Measurements from ENCODE around the gene ROGDI. TPM values are rescaled to one million over a fixed set of nuclear protein-coding genes. Genes with fewer than 3 reads are reported as not detected.

Gene ROGDI
- polyA plus RNA-seq, 1 of the 3 experiments (the other 2 are of a cell fraction) = 33.6 TPM

- TF ChIP-seq FOSL2 (IDR thresholded peaks at IDR 0.05; ENCODE audit: borderline replicate concordance, low read depth) = no peak
- TF ChIP-seq MEF2A (IDR thresholded peaks at IDR 0.05; ENCODE audit: borderline replicate concordance, low read depth) = no peak
- no peak for TF ChIP-seq POLR2AphosphoS5 (IDR thresholded peaks at IDR 0.05; ENCODE audit: low read depth, low read length)
- no peak for TF ChIP-seq PBX3 (IDR thresholded peaks at IDR 0.05)
- TF ChIP-seq YY1 (IDR thresholded peaks at IDR 0.05; ENCODE audit: low read depth) = no peak
- TF ChIP-seq TAF1 (IDR thresholded peaks at IDR 0.05; ENCODE audit: borderline replicate concordance, low read depth, low read length) = no peak
- TF ChIP-seq, protein P1, sequence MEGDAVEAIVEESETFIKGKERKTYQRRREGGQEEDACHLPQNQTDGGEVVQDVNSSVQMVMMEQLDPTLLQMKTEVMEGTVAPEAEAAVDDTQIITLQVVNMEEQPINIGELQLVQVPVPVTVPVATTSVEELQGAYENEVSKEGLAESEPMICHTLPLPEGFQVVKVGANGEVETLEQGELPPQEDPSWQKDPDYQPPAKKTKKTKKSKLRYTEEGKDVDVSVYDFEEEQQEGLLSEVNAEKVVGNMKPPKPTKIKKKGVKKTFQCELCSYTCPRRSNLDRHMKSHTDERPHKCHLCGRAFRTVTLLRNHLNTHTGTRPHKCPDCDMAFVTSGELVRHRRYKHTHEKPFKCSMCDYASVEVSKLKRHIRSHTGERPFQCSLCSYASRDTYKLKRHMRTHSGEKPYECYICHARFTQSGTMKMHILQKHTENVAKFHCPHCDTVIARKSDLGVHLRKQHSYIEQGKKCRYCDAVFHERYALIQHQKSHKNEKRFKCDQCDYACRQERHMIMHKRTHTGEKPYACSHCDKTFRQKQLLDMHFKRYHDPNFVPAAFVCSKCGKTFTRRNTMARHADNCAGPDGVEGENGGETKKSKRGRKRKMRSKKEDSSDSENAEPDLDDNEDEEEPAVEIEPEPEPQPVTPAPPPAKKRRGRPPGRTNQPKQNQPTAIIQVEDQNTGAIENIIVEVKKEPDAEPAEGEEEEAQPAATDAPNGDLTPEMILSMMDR (IDR thresholded peaks at IDR 0.05) = no peak
- no peak for TF ChIP-seq EZH2phosphoT487 (IDR thresholded peaks at IDR 0.05; ENCODE audit: borderline replicate concordance, low read depth)
- no peak for TF ChIP-seq TCF12 (IDR thresholded peaks at IDR 0.05)
Observed at GRCh38 chr16:4787068-4787467, 15.4 kb downstream of the ROGDI start (continued).

GRCh38 chr16:4785758-4786433 is 16.5 kb downstream of the ROGDI start:
- Histone ChIP-seq H3K9me2 (no peaks in the 10 kb centered on the region), H3K4me3 (ENCODE audit: low read depth in 2 of 2, low read length in 1 of 2) (no peak overlapping the region), H3K4me2 (no peak overlapping the region), H2AFZ (ENCODE audit: low read depth) (no peak overlapping the region), H3K27me3 (ENCODE audit: insufficient read depth) (no peaks in the 10 kb centered on the region), H3F3A (replicated peaks; ENCODE audit: insufficient read depth) (no peaks in the 10 kb centered on the region), H4K20me1 (ENCODE audit: insufficient read depth) (no peaks in the 10 kb centered on the region), H3K27ac (ENCODE audit: low read depth in 2 of 2, low read length in 1 of 2) (no peak overlapping the region), H3K9ac (no peak overlapping the region), H3K4me1 (ENCODE audit: control insufficient read depth in 1 of 2, insufficient read depth in 2 of 2, low read depth in 1 of 2, low read length in 1 of 2) (peaks cover 0 to 11% of the 10 kb centered on the region in 2 experiments; a peak in 1 of 4 replicates), H3K9me3 (no peaks in the 10 kb centered on the region), H3K79me2 (ENCODE audit: insufficient read depth) (no peaks in the 10 kb centered on the region), H3K36me3 (replicated peaks in 1 of 2; ENCODE audit: control insufficient read depth in 1 of 2, insufficient read depth in 2 of 2, low read length in 1 of 2) (no peaks in the 10 kb centered on the region)
- DNase-seq = no peak
- ChIA-PET CTCF (interaction anchor here (1.7 kb wide), 1 partner anchor 9 kb away, joined by 4 read pairs; no protein-coding TSS in a partner anchor), POLR2A (interaction anchor here (0.6 kb wide), 2 partner anchors 27 to 39 kb away, joined by 3 read pairs; no protein-coding TSS in a partner anchor)
- WGBS (ENCODE audit: low lambda C conversion rate) = 91% methylated on average over 22 of the region's 23 CpGs
- TF ChIP-seq ELF1 (IDR thresholded peaks at IDR 0.05) (no peak), CHD2 (IDR thresholded peaks at IDR 0.05; ENCODE audit: low read length, partially characterized antibody) (no peak), EP300 (IDR thresholded peaks at IDR 0.05; ENCODE audit: borderline replicate concordance in 1 of 2, low read depth in 1 of 2, low read length in 1 of 2) (no peak), TAF1 (IDR thresholded peaks at IDR 0.05; ENCODE audit: borderline replicate concordance, low read depth, low read length) (no peak), ZBTB33 (IDR thresholded peaks at IDR 0.05; ENCODE audit: borderline replicate concordance, low read depth) (no peak), PBX3 (IDR thresholded peaks at IDR 0.05) (no peak), RFX5 (IDR thresholded peaks at IDR 0.05; ENCODE audit: low read length) (no peak), FOSL2 (IDR thresholded peaks at IDR 0.05; ENCODE audit: borderline replicate concordance, low read depth) (no peak), USF2 (IDR thresholded peaks at IDR 0.05; ENCODE audit: borderline replicate concordance, low read depth, low read length) (no peak), JUND (IDR thresholded peaks at IDR 0.05) (no peak), YY1 (IDR thresholded peaks at IDR 0.05; ENCODE audit: low read depth) (no peak)
- TF ChIP-seq, protein P1 (IDR thresholded peaks at IDR 0.05) = no peak
- TF ChIP-seq, protein P2, sequence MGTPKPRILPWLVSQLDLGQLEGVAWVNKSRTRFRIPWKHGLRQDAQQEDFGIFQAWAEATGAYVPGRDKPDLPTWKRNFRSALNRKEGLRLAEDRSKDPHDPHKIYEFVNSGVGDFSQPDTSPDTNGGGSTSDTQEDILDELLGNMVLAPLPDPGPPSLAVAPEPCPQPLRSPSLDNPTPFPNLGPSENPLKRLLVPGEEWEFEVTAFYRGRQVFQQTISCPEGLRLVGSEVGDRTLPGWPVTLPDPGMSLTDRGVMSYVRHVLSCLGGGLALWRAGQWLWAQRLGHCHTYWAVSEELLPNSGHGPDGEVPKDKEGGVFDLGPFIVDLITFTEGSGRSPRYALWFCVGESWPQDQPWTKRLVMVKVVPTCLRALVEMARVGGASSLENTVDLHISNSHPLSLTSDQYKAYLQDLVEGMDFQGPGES (IDR thresholded peaks at IDR 0.05; ENCODE audit: low read depth, low read length) = no peak
- TF ChIP-seq, protein P3, sequence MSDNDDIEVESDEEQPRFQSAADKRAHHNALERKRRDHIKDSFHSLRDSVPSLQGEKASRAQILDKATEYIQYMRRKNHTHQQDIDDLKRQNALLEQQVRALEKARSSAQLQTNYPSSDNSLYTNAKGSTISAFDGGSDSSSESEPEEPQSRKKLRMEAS (IDR thresholded peaks at IDR 0.05; ENCODE audit: low read depth) = no peak
